NB4 (cell line): ENCODE results near the gene TBCC.

Experiments
- DNase-seq: peaks from one replicate; pipeline ENCODE4 v3.0.0; 2010; ENCODE audit warnings: low read depth
- H3K4me3 ChIP-seq: one replicate; pipeline ENCODE4 v1.5.1; 2011; ENCODE audit warnings: mild to moderate bottlenecking, low read depth, low read length, moderate library complexity
- CTCF ChIP-seq: IDR thresholded peaks from one replicate; pipeline ENCODE4 v1.5.1; 2012; ENCODE audit warnings: low read depth, low read length
- MAX ChIP-seq: IDR thresholded peaks from 2 replicates; pipeline ENCODE4 v1.6.1; 2011; ENCODE audit warnings: low read depth, low read length
- MYC ChIP-seq: IDR thresholded peaks from 2 replicates; pipeline ENCODE4 v1.6.1; 2011; ENCODE audit warnings: low read depth, low read length
- POLR2A ChIP-seq: IDR thresholded peaks from 2 replicates; pipeline ENCODE4 v1.6.1; 2011; ENCODE audit warnings: mild to moderate bottlenecking; ENCODE audit not compliant: insufficient read length; ENCODE audit errors: extremely low read depth

TBCC gene

GRCh38 chr6:42781796-42782688, 36.1 kb upstream of the TBCC start, which contains the start of gene BICRAL:
Gene BICRAL, plus strand, starts transcription at chr6:42782052. Its CDS starts 39,971 bp downstream, at chr6:42822023.
- DNase-seq = peak; percentile 83
- TF ChIP-seq MAX (no peak; the same call in 1 of the 2 replicates), MYC (no peak), POLR2A (peak; percentile 45), CTCF (no peak)
- H3K4me3 ChIP-seq = peak within 1 kb of the TSS; percentile 85

- peak overlapping the region; percentile 72 for H3K4me3 ChIP-seq
- peak; percentile 41 for DNase-seq
These were observed 35.6 kb upstream of the TBCC start for GRCh38 chr6:42781546-42781795.

GRCh38 chr6:42779521-42779920, 33.6 kb upstream of the TBCC start:
- H3K4me3 ChIP-seq = no peak overlapping the region
- TF ChIP-seq CTCF = no peak
- no peak for TF ChIP-seq MYC
- no peak for TF ChIP-seq MAX
- no peak for TF ChIP-seq POLR2A
- no peak for DNase-seq

More at GRCh38 chr6:42781546-42781795, 35.6 kb upstream of the TBCC start:
- TF ChIP-seq MYC (no peak), MAX (no peak), CTCF (no peak), POLR2A (no peak)

- no peak overlapping the region for H3K4me3 ChIP-seq
- TF ChIP-seq MAX (no peak), POLR2A (no peak), CTCF (no peak), MYC (no peak)
- no peak for DNase-seq
These were observed 32.2 kb upstream of the TBCC start for GRCh38 chr6:42778122-42778521.

GRCh38 chr6:42777126-42777822, 31.4 kb upstream of the TBCC start:
- H3K4me3 ChIP-seq = no peak overlapping the region
- no peak for TF ChIP-seq POLR2A
- peak; percentile 38 for DNase-seq

- DNase-seq = peak; percentile 76
- peak overlapping the region; percentile 22 for H3K4me3 ChIP-seq
These were observed 29.1 kb upstream of the TBCC start for GRCh38 chr6:42774821-42775487.
